H1 (cell line): Measurements from ENCODE around the gene TSKU. TPM values are rescaled to one million over a fixed set of nuclear protein-coding genes. Genes with fewer than 3 reads are reported as not detected.

Source experiments
- CEBPB ChIP-seq: IDR thresholded peaks from 2 replicates; pipeline ENCODE4 v1.6.1; 2012; ENCODE audit warnings: low read depth, low read length
- EP300 ChIP-seq, 2 experiments: IDR thresholded peaks; 1 replicate in 1 of 2; 2 replicates in 1 of 2; pipeline ENCODE4 v1.6.1; 2011 to 2012; ENCODE audit warnings: low read depth in 2 of 2, low read length in 2 of 2, mild to moderate bottlenecking in 2 of 2, borderline replicate concordance in 1 of 2, inconsistent platforms in 1 of 2, moderate library complexity in 1 of 2
- KDM4A ChIP-seq: IDR thresholded peaks from one replicate; pipeline ENCODE4 v1.7.1; 2012; ENCODE audit warnings: low read depth, mild to moderate bottlenecking, moderate library complexity, low read length, inconsistent platforms; ENCODE audit not compliant: severe bottlenecking
- PHF8 ChIP-seq: fragments of 200-600 bp; sonication (generic); conservative IDR thresholded peaks from 2 replicates; pipeline ENCODE4 v1.7.1; 2012; ENCODE audit warnings: low read depth, mild to moderate bottlenecking, inconsistent platforms, low read length, moderate library complexity
- RNF2 ChIP-seq: fragments of 200-900, 300-1000 bp; sonication (generic); IDR thresholded peaks from 2 replicates; pipeline ENCODE4 v1.7.1; 2016; ENCODE audit warnings: borderline replicate concordance, low read depth, mild to moderate bottlenecking, antibody characterized with exemption, low read length; ENCODE audit not compliant: poor library complexity, severe bottlenecking; ENCODE audit errors: missing control alignments
- YY1 ChIP-seq: IDR thresholded peaks from 2 replicates; pipeline ENCODE4 v1.6.1; 2011; ENCODE audit warnings: low read depth, mild to moderate bottlenecking, low read length
- polyA plus RNA-seq, 7 experiments: library from polyadenylated mRNA; depleted of rRNA in 3 of 7; stranded (reverse) in 5 of 7; unstranded in 2 of 7; fragments of >200 nt in 5 of 7; fragments of 200-250 nt in 2 of 7; gene quantifications; 1 replicate in 5 of 7; 2 replicates in 1 of 7; 4 replicates in 1 of 7; pipeline versions ENCODE4 v1.2.1 to v1.2.3, GENCODE V29; 2011 to 2013; ENCODE audit warnings: missing spikeins in 2 of 7, mixed read lengths in 2 of 7
- total RNA-seq: library from RNA; stranded (reverse); fragmentation: NEBNext Ultra II Directional; extraction: Animal tissue kit (Norgen Biotek cat#: 25700); gene quantifications from 2 replicates; pipeline ENCODE4 v1.2.1, GENCODE V29; 2021

Gene TSKU
- total and polyA plus RNA-seq, 2 of the 8 experiments (the other 6 are each of a cell fraction or from before 2014, with no cell fraction given): 22.8 to 28.4 TPM

- TF ChIP-seq RNF2 (no peak), CEBPB (no peak), KDM4A (no peak), EP300 (IDR thresholded peaks at IDR 0.05; ENCODE audit: borderline replicate concordance in 1 of 2, low read depth in 2 of 2, low read length in 2 of 2) (no peak), PHF8 (no peak), YY1 (no peak)
Observed at GRCh38 chr11:76805206-76805913, 22.2 kb downstream of the TSKU start (continued).
